NCI-H69 (cell line): Measurements from ENCODE around the gene SCGB2A2.

Experiments used
- DNase-seq: peaks from one replicate; lab custom pipeline; 2025; lab: John Stamatoyannopoulos, UW

Gene SCGB2A2

GRCh38 chr11:62269654-62270278 lies at the start of gene SCGB2A2:
TSS of gene SCGB2A2 (plus strand) at chr11:62270158. CDS start at chr11:62270217, 59 bp downstream.
- DNase-seq: peak; percentile 73

GRCh38 chr11:62221498-62221897 lies 48.5 kb upstream of the SCGB2A2 start:
- DNase-seq: no peak

- DNase-seq: peak; percentile 18
Observed at GRCh38 chr11:62223095-62223494, 46.9 kb upstream of the SCGB2A2 start.

- peak; percentile 68 for DNase-seq
Observed at GRCh38 chr11:62233730-62234129, 36.2 kb upstream of the SCGB2A2 start.

- no peak for DNase-seq
Observed at GRCh38 chr11:62236187-62236586, 33.8 kb upstream of the SCGB2A2 start.

GRCh38 chr11:62237499-62237898 lies 32.5 kb upstream of the SCGB2A2 start:
- DNase-seq: no peak

- DNase-seq: no peak
Observed at GRCh38 chr11:62238151-62238550, 31.8 kb upstream of the SCGB2A2 start.

- peak; percentile 89 for DNase-seq
Observed at GRCh38 chr11:62241095-62241494, 28.9 kb upstream of the SCGB2A2 start.

GRCh38 chr11:62242021-62242420 lies 27.9 kb upstream of the SCGB2A2 start, which contains the start of gene SCGB1D2:
TSS of gene SCGB1D2 (plus strand) at chr11:62242239. CDS start at chr11:62242308, 69 bp downstream.
- DNase-seq: peak; percentile 100

GRCh38 chr11:62245271-62245753 lies 24.6 kb upstream of the SCGB2A2 start:
- DNase-seq: peak; percentile 33

- no peak for DNase-seq
Observed at GRCh38 chr11:62251698-62252097, 18.3 kb upstream of the SCGB2A2 start.

- no peak for DNase-seq
Observed at GRCh38 chr11:62253999-62254542, 15.9 kb upstream of the SCGB2A2 start.

GRCh38 chr11:62256281-62256680 lies 13.7 kb upstream of the SCGB2A2 start:
- no peak for DNase-seq

- DNase-seq: peak; percentile 91
Observed at GRCh38 chr11:62260261-62260953, 9.6 kb upstream of the SCGB2A2 start.

GRCh38 chr11:62264004-62264403 lies 6.0 kb upstream of the SCGB2A2 start:
- no peak for DNase-seq

GRCh38 chr11:62266558-62266957 lies 3.4 kb upstream of the SCGB2A2 start:
- DNase-seq: no peak

- DNase-seq: no peak
Observed at GRCh38 chr11:62267050-62267449, 2.9 kb upstream of the SCGB2A2 start.

- DNase-seq: no peak
Observed at GRCh38 chr11:62267576-62267975, 2.4 kb upstream of the SCGB2A2 start.

- peak; percentile 14 for DNase-seq
Observed at GRCh38 chr11:62273284-62273683, 3.3 kb downstream of the SCGB2A2 start.

GRCh38 chr11:62273789-62274275 lies 3.9 kb downstream of the SCGB2A2 start:
- DNase-seq: peak; percentile 58

- no peak for DNase-seq
Observed at GRCh38 chr11:62280452-62280851, 10.5 kb downstream of the SCGB2A2 start.

- no peak for DNase-seq
Observed at GRCh38 chr11:62295504-62295903, 25.5 kb downstream of the SCGB2A2 start.

GRCh38 chr11:62298975-62299374 lies 29.0 kb downstream of the SCGB2A2 start, which contains the start of gene SCGB1D4:
TSS of gene SCGB1D4 (minus strand) at chr11:62299075. CDS start at chr11:62299010, 65 bp downstream.
- DNase-seq: no peak
